Measurements from ENCODE around the gene JOSD1.

The JOSD1 gene

DNA sequence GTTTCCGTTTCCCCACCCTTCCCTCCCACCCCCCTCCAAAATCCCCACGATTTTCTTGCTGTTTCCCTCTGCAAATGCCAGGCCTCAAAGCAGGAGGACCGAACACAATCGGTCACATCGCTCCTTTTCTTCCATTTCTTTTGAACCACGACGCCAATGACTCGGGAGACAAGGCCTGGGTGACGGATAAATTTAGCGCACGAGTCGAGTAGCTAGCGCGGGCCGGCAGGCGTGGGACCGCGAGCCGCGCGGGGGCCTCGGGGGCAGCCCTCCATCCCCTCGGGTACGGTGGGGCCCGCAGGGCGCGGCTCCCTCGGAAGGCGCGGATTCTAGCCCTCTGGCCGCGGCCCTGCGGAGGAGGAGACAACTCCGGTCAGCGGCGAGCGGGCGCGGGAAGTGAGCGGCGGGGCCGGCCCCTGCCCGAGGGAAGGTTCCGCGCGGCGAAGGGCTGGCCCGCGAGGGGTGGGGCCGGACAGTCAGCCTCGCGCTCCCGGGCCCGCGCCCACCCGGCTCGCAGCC, 414 bp downstream of the JOSD1 start:
- peak; percentile 48 for DNase-seq (ENCODE audit: low read depth)
- H3K4me3 ChIP-seq (ENCODE audit: control insufficient read depth, low read depth, low read length) = peak overlapping the region; percentile 79
- TF ChIP-seq CTCF (conservative IDR thresholded peaks at IDR 0.05; ENCODE audit: control insufficient read depth, insufficient read depth, low read depth, low read length) = no peak

DNA sequence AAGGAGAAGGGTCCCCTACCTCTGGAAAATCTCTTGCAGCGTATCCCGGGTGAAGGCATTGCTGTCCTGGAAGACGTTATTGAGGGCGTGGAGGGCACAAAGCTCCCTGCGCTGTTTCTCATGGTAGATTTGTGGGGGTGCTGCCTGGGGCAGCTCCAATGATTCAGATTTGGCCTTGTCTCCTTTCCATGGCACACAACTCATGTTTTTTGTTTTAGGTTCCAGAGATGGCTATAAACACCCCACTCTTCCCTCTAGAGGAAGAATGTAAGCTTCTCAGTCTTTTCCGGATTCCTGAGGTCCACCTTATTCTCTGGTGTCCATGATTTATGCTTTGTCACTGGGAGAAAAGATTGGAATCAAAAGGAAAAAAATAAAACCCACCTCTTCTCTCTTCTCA, 959 bp downstream of the JOSD1 start:
- peak overlapping the region; percentile 79 for H3K4me3 ChIP-seq (ENCODE audit: control insufficient read depth, low read depth, low read length)
- TF ChIP-seq CTCF (conservative IDR thresholded peaks at IDR 0.05; ENCODE audit: control insufficient read depth, insufficient read depth, low read depth, low read length) = no peak
- peak; percentile 65 for DNase-seq (ENCODE audit: low read depth)

DNA sequence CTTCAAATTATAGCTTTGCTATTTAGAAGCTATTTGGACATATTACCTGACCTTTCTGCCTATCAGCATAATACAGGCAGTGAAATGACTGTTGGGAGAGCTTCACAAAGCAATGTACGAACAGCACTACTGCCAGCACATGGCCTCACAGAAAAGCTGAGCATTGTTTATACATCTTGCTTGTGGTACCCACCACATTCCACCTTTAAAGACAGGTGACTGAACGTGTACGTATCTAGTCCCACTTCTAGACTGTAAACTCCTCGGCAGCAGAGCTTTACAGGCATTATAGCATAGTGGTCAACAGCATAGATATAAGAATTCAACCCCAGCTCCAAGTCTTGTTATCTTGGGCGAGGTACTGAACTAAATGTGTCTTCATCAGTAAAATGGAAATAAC, 1.6 kb downstream of the JOSD1 start:
- no peak for DNase-seq (ENCODE audit: low read depth)
- TF ChIP-seq CTCF (conservative IDR thresholded peaks at IDR 0.05; ENCODE audit: control insufficient read depth, insufficient read depth, low read depth, low read length) = no peak
- peak overlapping the region; percentile 79 for H3K4me3 ChIP-seq (ENCODE audit: control insufficient read depth, low read depth, low read length)

DNA sequence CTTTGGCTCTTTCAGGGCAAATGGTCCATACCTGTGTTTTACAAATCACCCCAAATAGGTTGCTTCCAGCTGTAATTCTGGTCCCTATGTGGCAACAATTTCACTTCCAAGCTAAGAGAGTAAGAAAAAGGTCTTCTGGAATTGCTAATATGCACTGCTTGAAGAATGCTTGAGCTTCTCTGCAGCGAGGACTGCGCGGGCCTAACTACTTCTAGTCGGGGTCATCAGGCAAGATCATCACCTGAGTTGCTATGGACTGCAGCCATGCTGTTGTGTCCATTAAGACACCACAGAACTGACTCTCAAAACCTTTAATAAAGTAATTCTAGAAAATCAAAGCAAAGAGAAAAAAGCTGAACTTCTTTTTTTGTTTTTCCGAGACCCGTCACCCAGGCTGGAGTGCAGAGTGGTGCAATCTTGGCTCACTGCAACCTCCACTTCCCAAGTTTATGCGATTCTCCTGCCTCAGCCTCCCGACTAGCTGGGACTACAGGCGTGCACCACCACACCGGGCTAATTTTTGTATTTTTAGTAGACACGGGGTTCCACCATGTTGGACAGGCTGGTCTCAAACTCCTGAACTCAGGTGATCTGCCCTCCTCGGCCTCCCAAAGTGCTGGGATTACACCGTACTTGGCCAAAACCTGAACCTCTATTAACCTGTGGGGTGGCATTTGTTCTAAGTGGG, 2.2 kb downstream of the JOSD1 start:
- no peak for DNase-seq (ENCODE audit: low read depth)
- no peak for TF ChIP-seq CTCF (conservative IDR thresholded peaks at IDR 0.05; ENCODE audit: control insufficient read depth, insufficient read depth, low read depth, low read length)
- H3K4me3 ChIP-seq (ENCODE audit: control insufficient read depth, low read depth, low read length) = peak overlapping the region; percentile 79

- DNase-seq (ENCODE audit: low read depth) = peak; percentile 24
- H3K4me3 ChIP-seq (ENCODE audit: control insufficient read depth, low read depth, low read length) = no peak overlapping the region
- no peak for TF ChIP-seq CTCF (conservative IDR thresholded peaks at IDR 0.05; ENCODE audit: control insufficient read depth, insufficient read depth, low read depth, low read length)
Measured at GRCh38 chr22:38697425-38698089, 3.2 kb downstream of the JOSD1 start.

- peak overlapping the region; percentile 10 for H3K4me3 ChIP-seq (ENCODE audit: control insufficient read depth, low read depth, low read length)
- DNase-seq (ENCODE audit: low read depth) = peak; percentile 92
- no peak for TF ChIP-seq CTCF (conservative IDR thresholded peaks at IDR 0.05; ENCODE audit: control insufficient read depth, insufficient read depth, low read depth, low read length)
Measured at GRCh38 chr22:38696606-38697424, 3.9 kb downstream of the JOSD1 start.
